GM19043 (cell line): ENCODE data around the gene CPT2.

Experiments used
- ATAC-seq: cut with Tn5 transposase; IDR thresholded peaks from one replicate; pipeline ENCODE4 v1.9.1; 2021; ENCODE audit warnings: low read depth; ENCODE audit not compliant: unreplicated experiment

CPT2 gene

GRCh38 chr1:53210954-53211353, 14.3 kb downstream of the CPT2 start:
- ATAC-seq, result no peak

GRCh38 chr1:53214376-53214940, 17.8 kb downstream of the CPT2 start:
- ATAC-seq, result no peak

- ATAC-seq, result no peak
Measured at GRCh38 chr1:53218201-53218600, 21.6 kb downstream of the CPT2 start.

GRCh38 chr1:53219711-53220110, 23.1 kb downstream of the CPT2 start:
- no peak for ATAC-seq

- peak; percentile 90 for ATAC-seq
Measured at GRCh38 chr1:53220171-53220961, 23.7 kb downstream of the CPT2 start, which contains the start of gene CZIB. CZIB (minus strand) TSS chr1:53220634; CDS start chr1:53220575, 59 bp downstream.

- ATAC-seq, result no peak
Measured at GRCh38 chr1:53220962-53221286, 24.3 kb downstream of the CPT2 start.

GRCh38 chr1:53237638-53238037, 41.0 kb downstream of the CPT2 start:
- no peak for ATAC-seq

GRCh38 chr1:53238197-53239155, 41.9 kb downstream of the CPT2 start, which contains the start of gene MAGOH:
MAGOH (minus strand) TSS chr1:53238518; CDS start chr1:53238448, 70 bp downstream.
- ATAC-seq, result peak; percentile 99

GRCh38 chr1:53241828-53242227, 45.2 kb downstream of the CPT2 start:
- no peak for ATAC-seq

GRCh38 chr1:53242381-53242780, 45.8 kb downstream of the CPT2 start:
- ATAC-seq, result no peak

GRCh38 chr1:53244141-53244540, 47.5 kb downstream of the CPT2 start:
- no peak for ATAC-seq

- ATAC-seq, result no peak
Measured at GRCh38 chr1:53246261-53247134, 49.9 kb downstream of the CPT2 start.

- ATAC-seq, result no peak
Measured at GRCh38 chr1:53249706-53250105, 53.1 kb downstream of the CPT2 start.

- ATAC-seq, result no peak
Measured at GRCh38 chr1:53250325-53250724, 53.7 kb downstream of the CPT2 start.

- ATAC-seq, result no peak
Measured at GRCh38 chr1:53254011-53254640, 57.5 kb downstream of the CPT2 start.

GRCh38 chr1:53255031-53255430, 58.4 kb downstream of the CPT2 start:
- ATAC-seq, result no peak

- ATAC-seq, result no peak
Measured at GRCh38 chr1:53256511-53257453, 60.2 kb downstream of the CPT2 start.

- no peak for ATAC-seq
Measured at GRCh38 chr1:53257454-53258081, 60.9 kb downstream of the CPT2 start.
